GM18505 (cell line): ENCODE results near the gene DNAJC5.

Source experiments
- ATAC-seq: cut with Tn5 transposase; IDR thresholded peaks from one replicate; pipeline ENCODE4 v1.9.1; 2021; ENCODE audit not compliant: unreplicated experiment
- POLR2A ChIP-seq: IDR thresholded peaks from 4 replicates; pipeline ENCODE4 v1.6.1; 2011; ENCODE audit warnings: borderline replicate concordance; ENCODE audit not compliant: insufficient read depth, insufficient read length; ENCODE audit errors: extremely low read depth

DNAJC5 gene

GRCh38 chr20:63976980-63977738 lies 82.2 kb downstream of the DNAJC5 start:
- TF ChIP-seq POLR2A, result no peak
- ATAC-seq, result no peak

GRCh38 chr20:63977739-63978276 lies 82.9 kb downstream of the DNAJC5 start:
- ATAC-seq, result no peak
- TF ChIP-seq POLR2A, result peak; percentile 40

GRCh38 chr20:63978319-63979228 lies 83.6 kb downstream of the DNAJC5 start:
- no peak for ATAC-seq
- TF ChIP-seq POLR2A, result peak; percentile 54

- TF ChIP-seq POLR2A, result no peak
- no peak for ATAC-seq
Measured at GRCh38 chr20:63979229-63979556, 84.3 kb downstream of the DNAJC5 start.

- peak; percentile 27 for ATAC-seq
- peak; percentile 56 for TF ChIP-seq POLR2A
Measured at GRCh38 chr20:63979557-63980316, 84.8 kb downstream of the DNAJC5 start, which contains the start of gene SAMD10. SAMD10 (minus strand) TSS chr20:63979642; CDS start chr20:63979467, 175 bp downstream.

- ATAC-seq, result peak; percentile 5
- no peak for TF ChIP-seq POLR2A
Measured at GRCh38 chr20:63980317-63980805, 85.4 kb downstream of the DNAJC5 start.

GRCh38 chr20:63980806-63981728 lies 86.1 kb downstream of the DNAJC5 start, which contains the start of gene PRPF6:
PRPF6 (plus strand) TSS chr20:63981132; CDS start chr20:63981246, 114 bp downstream.
- peak; percentile 80 for TF ChIP-seq POLR2A
- peak; percentile 48 for ATAC-seq

- TF ChIP-seq POLR2A, result no peak
- no peak for ATAC-seq
Measured at GRCh38 chr20:63982937-63983336, 88.0 kb downstream of the DNAJC5 start.
